Osteoblast (primary cell): ENCODE measurements around the gene NVL. TPM values are rescaled to one million over a fixed set of nuclear protein-coding genes. Genes with fewer than 3 reads are reported as not detected.

Experiments
- DNase-seq: peaks from one replicate; pipeline ENCODE4 v3.0.0; 2011; ENCODE audit warnings: low spot score, mixed read lengths; ENCODE audit not compliant: insufficient read length; ENCODE audit errors: missing footprints
- H2AFZ ChIP-seq: 2 replicates; pipeline ENCODE4 v1.6.0; 2011; ENCODE audit warnings: mild to moderate bottlenecking, low read length
- H3K27ac ChIP-seq: 2 replicates; pipeline ENCODE4 v1.5.1; 2011; ENCODE audit warnings: mild to moderate bottlenecking, low read depth, low read length, moderate library complexity
- H3K27me3 ChIP-seq: 2 replicates; pipeline ENCODE4 v1.6.0; 2012; ENCODE audit warnings: mild to moderate bottlenecking, control low read depth, inconsistent platforms, low read length, moderate library complexity; ENCODE audit not compliant: insufficient read depth
- H3K36me3 ChIP-seq: 2 replicates; pipeline ENCODE4 v1.5.1; 2011; ENCODE audit warnings: mild to moderate bottlenecking, low read length, control low read depth, moderate library complexity; ENCODE audit not compliant: insufficient read depth
- H3K4me1 ChIP-seq: 2 replicates; pipeline ENCODE4 v1.5.1; 2011; ENCODE audit warnings: mild to moderate bottlenecking, low read length, control low read depth, moderate library complexity; ENCODE audit not compliant: insufficient read depth
- H3K4me2 ChIP-seq: 2 replicates; pipeline ENCODE4 v1.6.0; 2011; ENCODE audit warnings: mild to moderate bottlenecking, low read length; ENCODE audit not compliant: insufficient read depth
- H3K4me3 ChIP-seq: fragments of 200-600 bp; sonication (generic); 3 replicates; pipeline ENCODE4 v1.5.1; 2012; ENCODE audit warnings: mild to moderate bottlenecking, low read length, inconsistent platforms; ENCODE audit not compliant: insufficient read depth
- H3K79me2 ChIP-seq: 2 replicates; pipeline ENCODE4 v1.6.0; 2012; ENCODE audit warnings: mild to moderate bottlenecking, low read length, control low read depth, inconsistent platforms; ENCODE audit not compliant: insufficient read depth
- H3K9me3 ChIP-seq: 2 replicates; pipeline ENCODE4 v1.5.1; 2011; ENCODE audit warnings: low read depth, low read length, control low read depth
- H4K20me1 ChIP-seq: 2 replicates; pipeline ENCODE4 v1.6.0; 2012; ENCODE audit warnings: mild to moderate bottlenecking, low read length, control low read depth; ENCODE audit not compliant: insufficient read depth
- total RNA-seq: library from RNA; depleted of rRNA; stranded (reverse); fragments of >200 nt; gene quantifications from 2 replicates; pipeline ENCODE4 v1.2.3, GENCODE V29; 2012
- TF ChIP-seq, protein P1 (sequence below): IDR thresholded peaks from 2 replicates; pipeline ENCODE4 v1.5.1; 2011; ENCODE audit warnings: mild to moderate bottlenecking, low read depth, low read length, moderate library complexity; ENCODE audit errors: extremely low read depth

NVL gene
- total RNA-seq, 1 donor, result 20.6 TPM

DNA sequence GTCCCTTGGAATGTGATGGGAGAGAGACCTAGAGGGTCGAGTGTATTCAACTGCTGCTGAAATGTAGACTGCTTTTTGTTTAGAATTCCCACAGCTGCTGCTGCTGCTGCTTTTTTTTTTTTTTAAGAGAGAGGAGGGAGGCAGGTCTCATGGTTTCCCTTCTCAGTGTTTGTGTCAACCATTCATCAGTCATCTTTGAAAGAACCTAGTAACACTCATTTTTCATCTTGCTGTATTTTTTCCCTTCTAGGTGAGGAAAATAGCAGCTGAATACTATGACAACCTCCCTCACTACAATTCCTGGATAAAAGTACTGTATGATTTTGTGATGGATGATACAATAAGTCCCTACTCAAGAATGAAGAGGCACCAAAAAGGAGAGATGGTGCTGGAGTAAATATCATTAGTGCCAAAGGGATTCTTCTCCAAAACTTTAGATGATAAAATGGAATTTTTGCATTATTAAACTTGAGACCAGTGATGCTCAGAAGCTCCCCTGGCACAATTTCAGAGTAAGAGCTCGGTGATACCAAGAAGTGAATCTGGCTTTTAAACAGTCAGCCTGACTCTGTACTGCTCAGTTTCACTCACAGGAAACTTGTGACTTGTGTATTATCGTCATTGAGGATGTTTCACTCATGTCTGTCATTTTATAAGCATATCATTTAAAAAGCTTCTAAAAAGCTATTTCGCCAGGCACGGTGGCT is 137.7 kb downstream of the NVL start:
- no peaks in the 10 kb centered on the region for H3K4me1 ChIP-seq
- no peak overlapping the region for H3K4me3 ChIP-seq
- H4K20me1 ChIP-seq, result peaks cover 21% of the 10 kb centered on the region
- no peak overlapping the region for H3K4me2 ChIP-seq
- no peak overlapping the region for H2AFZ ChIP-seq
- H3K36me3 ChIP-seq, result peaks cover 40% of the 10 kb centered on the region
- no peaks in the 10 kb centered on the region for H3K27me3 ChIP-seq
- H3K9me3 ChIP-seq, result no peaks in the 10 kb centered on the region
- no peak overlapping the region for H3K27ac ChIP-seq
- no peak for DNase-seq
- TF ChIP-seq, protein P1, sequence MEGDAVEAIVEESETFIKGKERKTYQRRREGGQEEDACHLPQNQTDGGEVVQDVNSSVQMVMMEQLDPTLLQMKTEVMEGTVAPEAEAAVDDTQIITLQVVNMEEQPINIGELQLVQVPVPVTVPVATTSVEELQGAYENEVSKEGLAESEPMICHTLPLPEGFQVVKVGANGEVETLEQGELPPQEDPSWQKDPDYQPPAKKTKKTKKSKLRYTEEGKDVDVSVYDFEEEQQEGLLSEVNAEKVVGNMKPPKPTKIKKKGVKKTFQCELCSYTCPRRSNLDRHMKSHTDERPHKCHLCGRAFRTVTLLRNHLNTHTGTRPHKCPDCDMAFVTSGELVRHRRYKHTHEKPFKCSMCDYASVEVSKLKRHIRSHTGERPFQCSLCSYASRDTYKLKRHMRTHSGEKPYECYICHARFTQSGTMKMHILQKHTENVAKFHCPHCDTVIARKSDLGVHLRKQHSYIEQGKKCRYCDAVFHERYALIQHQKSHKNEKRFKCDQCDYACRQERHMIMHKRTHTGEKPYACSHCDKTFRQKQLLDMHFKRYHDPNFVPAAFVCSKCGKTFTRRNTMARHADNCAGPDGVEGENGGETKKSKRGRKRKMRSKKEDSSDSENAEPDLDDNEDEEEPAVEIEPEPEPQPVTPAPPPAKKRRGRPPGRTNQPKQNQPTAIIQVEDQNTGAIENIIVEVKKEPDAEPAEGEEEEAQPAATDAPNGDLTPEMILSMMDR, result no peak
- peaks cover 55% of the 10 kb centered on the region for H3K79me2 ChIP-seq

DNA sequence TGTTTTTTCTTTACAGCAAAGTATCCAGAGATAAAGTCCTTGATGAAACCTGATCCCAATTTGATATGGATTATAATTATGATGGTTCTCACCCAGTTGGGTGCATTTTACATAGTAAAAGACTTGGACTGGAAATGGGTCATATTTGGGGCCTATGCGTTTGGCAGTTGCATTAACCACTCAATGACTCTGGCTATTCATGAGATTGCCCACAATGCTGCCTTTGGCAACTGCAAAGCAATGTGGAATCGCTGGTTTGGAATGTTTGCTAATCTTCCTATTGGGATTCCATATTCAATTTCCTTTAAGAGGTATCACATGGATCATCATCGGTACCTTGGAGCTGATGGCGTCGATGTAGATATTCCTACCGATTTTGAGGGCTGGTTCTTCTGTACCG is 140.4 kb downstream of the NVL start:
- H4K20me1 ChIP-seq, result peaks cover 44% of the 10 kb centered on the region
- H2AFZ ChIP-seq, result no peak overlapping the region
- H3K27ac ChIP-seq, result no peak overlapping the region
- peaks cover 7% of the 10 kb centered on the region for H3K4me1 ChIP-seq
- H3K27me3 ChIP-seq, result no peaks in the 10 kb centered on the region
- TF ChIP-seq, protein P1, result no peak
- H3K4me2 ChIP-seq, result no peak overlapping the region
- H3K79me2 ChIP-seq, result peaks cover 81% of the 10 kb centered on the region
- DNase-seq, result no peak
- no peaks in the 10 kb centered on the region for H3K9me3 ChIP-seq
- H3K4me3 ChIP-seq, result no peak overlapping the region
- H3K36me3 ChIP-seq, result peaks cover 56% of the 10 kb centered on the region

DNA sequence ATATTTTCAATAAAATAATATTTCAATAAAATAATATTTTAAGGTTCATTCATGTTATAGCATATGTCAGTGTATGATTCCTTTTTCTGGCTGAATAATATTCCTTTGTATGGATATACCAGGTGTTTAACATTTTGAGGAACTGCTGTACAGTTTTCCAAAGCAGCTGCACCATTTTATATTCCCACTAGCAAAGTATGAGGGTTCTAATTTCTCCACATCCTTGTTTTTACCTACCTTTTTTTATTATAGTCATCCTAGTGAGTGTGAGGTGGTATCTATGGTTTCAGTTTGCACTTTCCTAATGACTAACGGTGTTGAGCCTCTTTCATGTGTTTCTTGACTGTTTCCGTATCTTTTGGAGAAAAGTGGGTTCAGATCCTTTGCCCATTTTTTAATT is 141.7 kb downstream of the NVL start:
- Histone ChIP-seq H3K4me2 (no peak overlapping the region), H3K4me1 (peaks cover 11% of the 10 kb centered on the region), H2AFZ (no peak overlapping the region), H3K4me3 (no peak overlapping the region), H3K79me2 (peaks cover 89% of the 10 kb centered on the region), H3K27me3 (no peaks in the 10 kb centered on the region), H4K20me1 (peaks cover 51% of the 10 kb centered on the region), H3K27ac (no peak overlapping the region), H3K36me3 (peaks cover 45% of the 10 kb centered on the region), H3K9me3 (no peaks in the 10 kb centered on the region)
- TF ChIP-seq, protein P1, result no peak
- no peak for DNase-seq

DNA sequence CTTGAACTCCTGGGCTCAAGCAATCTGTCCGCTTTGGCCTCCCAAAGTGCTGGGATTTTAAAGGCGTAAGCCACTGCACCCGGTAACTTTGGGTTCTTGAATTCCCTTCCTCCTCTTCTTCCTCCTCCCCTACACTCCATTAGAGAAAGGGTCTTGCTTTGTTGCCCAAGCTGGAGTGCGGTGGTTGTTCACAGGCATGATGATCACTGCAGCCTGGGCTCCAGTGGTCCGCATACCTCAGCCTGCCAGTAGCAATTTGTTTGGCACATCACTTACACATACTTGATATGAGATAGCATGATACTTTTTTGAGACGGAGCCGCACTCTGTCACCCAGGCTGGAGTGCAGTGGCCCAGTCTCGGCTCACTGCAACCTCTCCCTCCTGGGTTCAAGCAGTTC is 144.8 kb downstream of the NVL start:
- H3K9me3 ChIP-seq, result no peaks in the 10 kb centered on the region
- H3K79me2 ChIP-seq, result peaks cover 67% of the 10 kb centered on the region
- no peak overlapping the region for H2AFZ ChIP-seq
- peak overlapping the region; percentile 97 for H3K4me2 ChIP-seq
- TF ChIP-seq, protein P1, result no peak
- peaks cover 18% of the 10 kb centered on the region for H3K4me1 ChIP-seq
- no peak overlapping the region for H3K27ac ChIP-seq
- DNase-seq, result peak; percentile 19
- no peaks in the 10 kb centered on the region for H3K27me3 ChIP-seq
- H4K20me1 ChIP-seq, result peaks cover 44% of the 10 kb centered on the region
- H3K4me3 ChIP-seq, result peak overlapping the region; percentile 13
- H3K36me3 ChIP-seq, result peaks cover 27% of the 10 kb centered on the region
